Measurements from ENCODE around the gene SGPP2. TPM values are rescaled to one million over a fixed set of nuclear protein-coding genes. Genes with fewer than 3 reads are reported as not detected.

SGPP2 gene
- total and polyA plus RNA-seq, 8 donors = 0.80 to 10.4 (median 3.6) TPM

GRCh38 chr2:222459983-222460382 lies 35.6 kb downstream of the SGPP2 start:
- TF ChIP-seq, protein P1, sequence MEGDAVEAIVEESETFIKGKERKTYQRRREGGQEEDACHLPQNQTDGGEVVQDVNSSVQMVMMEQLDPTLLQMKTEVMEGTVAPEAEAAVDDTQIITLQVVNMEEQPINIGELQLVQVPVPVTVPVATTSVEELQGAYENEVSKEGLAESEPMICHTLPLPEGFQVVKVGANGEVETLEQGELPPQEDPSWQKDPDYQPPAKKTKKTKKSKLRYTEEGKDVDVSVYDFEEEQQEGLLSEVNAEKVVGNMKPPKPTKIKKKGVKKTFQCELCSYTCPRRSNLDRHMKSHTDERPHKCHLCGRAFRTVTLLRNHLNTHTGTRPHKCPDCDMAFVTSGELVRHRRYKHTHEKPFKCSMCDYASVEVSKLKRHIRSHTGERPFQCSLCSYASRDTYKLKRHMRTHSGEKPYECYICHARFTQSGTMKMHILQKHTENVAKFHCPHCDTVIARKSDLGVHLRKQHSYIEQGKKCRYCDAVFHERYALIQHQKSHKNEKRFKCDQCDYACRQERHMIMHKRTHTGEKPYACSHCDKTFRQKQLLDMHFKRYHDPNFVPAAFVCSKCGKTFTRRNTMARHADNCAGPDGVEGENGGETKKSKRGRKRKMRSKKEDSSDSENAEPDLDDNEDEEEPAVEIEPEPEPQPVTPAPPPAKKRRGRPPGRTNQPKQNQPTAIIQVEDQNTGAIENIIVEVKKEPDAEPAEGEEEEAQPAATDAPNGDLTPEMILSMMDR (IDR thresholded peaks at IDR 0.05) = no peak
- Histone ChIP-seq H3K4me1 (no peaks in the 10 kb centered on the region), H3K36me3 (no peaks in the 10 kb centered on the region), H3K27ac (no peak overlapping the region), H3K9me3 (no peaks in the 10 kb centered on the region), H3K4me3 (no peak overlapping the region), H3K27me3 (no peaks in the 10 kb centered on the region)
- 82 to 89% methylated on average over 10 of the region's 10 CpGs for WGBS, 2 donors
- no peak for DNase-seq
- intact Hi-C loops (cut with DNase I) = no loop called here
- ATAC-seq = no peak
- FAIRE-seq = no peak

- Histone ChIP-seq H3K27ac (no peak overlapping the region), H3K36me3 (no peaks in the 10 kb centered on the region), H3K4me1 (no peaks in the 10 kb centered on the region), H3K9me3 (no peaks in the 10 kb centered on the region), H3K27me3 (no peaks in the 10 kb centered on the region), H3K4me3 (no peak overlapping the region)
- FAIRE-seq (no peak), DNase-seq (no peak), ATAC-seq (no peak)
- 57 to 65% methylated on average over 3 of the region's 3 CpGs for WGBS, 2 donors
- intact Hi-C loops (cut with DNase I) = no loop called here
- TF ChIP-seq, protein P1 (IDR thresholded peaks at IDR 0.05) = no peak
Measured at GRCh38 chr2:222465746-222466145, 41.4 kb downstream of the SGPP2 start.

- no peak overlapping the region for H3K4me3 ChIP-seq
- peak in 2 of 6 donors; percentile 31 to 62 for DNase-seq
- TF ChIP-seq, protein P1 (IDR thresholded peaks at IDR 0.05) = no peak
- 57 to 66% methylated on average over 4 of the region's 4 CpGs for WGBS, 2 donors
- no peak for ATAC-seq
- H3K4me1 ChIP-seq = no peaks in the 10 kb centered on the region
- FAIRE-seq = no peak
- H3K27me3 ChIP-seq = no peaks in the 10 kb centered on the region
- no peaks in the 10 kb centered on the region for H3K36me3 ChIP-seq
- H3K9me3 ChIP-seq = no peaks in the 10 kb centered on the region
- intact Hi-C loops (cut with DNase I) = no loop called here
- H3K27ac ChIP-seq = no peak overlapping the region
Measured at GRCh38 chr2:222468346-222468745, 44.0 kb downstream of the SGPP2 start.

DNA sequence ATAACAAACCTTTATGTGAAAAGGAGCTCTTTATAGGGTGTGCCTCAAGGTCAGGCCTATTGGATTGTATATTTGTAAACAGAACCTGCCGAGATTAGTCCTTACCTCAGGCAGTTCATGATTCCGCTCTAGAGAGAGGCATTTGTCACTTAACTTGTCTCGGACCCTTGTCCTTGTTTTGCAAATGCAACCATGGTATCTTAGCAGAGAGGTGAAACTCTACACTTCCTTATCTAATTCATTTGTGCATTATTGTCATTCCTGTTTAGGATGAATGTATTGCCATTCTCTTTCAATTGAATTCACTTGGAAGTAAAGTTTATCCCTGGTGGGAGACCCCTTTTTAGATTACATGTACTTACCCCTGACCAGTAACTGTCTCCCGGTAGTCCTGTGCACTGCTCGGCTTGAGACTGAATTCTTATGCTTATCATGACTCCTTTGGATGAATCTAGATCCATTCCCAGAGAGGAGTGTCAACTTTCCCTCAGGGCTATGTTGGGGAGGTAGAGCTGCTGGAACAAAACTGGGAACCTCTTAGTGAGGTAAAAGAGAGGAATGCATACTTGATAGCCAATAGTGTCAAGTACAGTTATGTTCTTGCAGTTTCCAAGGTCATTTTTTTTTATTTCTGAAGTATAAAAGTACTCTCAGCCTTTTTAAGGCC lies 46.6 kb downstream of the SGPP2 start:
- Histone ChIP-seq H3K4me1 (no peaks in the 10 kb centered on the region), H3K4me3 (no peak overlapping the region), H3K27ac (no peak overlapping the region), H3K9me3 (no peaks in the 10 kb centered on the region), H3K27me3 (no peaks in the 10 kb centered on the region), H3K36me3 (no peaks in the 10 kb centered on the region)
- DNase-seq = no peak
- no peak for ATAC-seq
- intact Hi-C loops (cut with DNase I) = no loop called here
- TF ChIP-seq, protein P1 (IDR thresholded peaks at IDR 0.05) = no peak
- 57 to 62% methylated on average over 5 of the region's 5 CpGs for WGBS, 2 donors
- FAIRE-seq = no peak

DNA sequence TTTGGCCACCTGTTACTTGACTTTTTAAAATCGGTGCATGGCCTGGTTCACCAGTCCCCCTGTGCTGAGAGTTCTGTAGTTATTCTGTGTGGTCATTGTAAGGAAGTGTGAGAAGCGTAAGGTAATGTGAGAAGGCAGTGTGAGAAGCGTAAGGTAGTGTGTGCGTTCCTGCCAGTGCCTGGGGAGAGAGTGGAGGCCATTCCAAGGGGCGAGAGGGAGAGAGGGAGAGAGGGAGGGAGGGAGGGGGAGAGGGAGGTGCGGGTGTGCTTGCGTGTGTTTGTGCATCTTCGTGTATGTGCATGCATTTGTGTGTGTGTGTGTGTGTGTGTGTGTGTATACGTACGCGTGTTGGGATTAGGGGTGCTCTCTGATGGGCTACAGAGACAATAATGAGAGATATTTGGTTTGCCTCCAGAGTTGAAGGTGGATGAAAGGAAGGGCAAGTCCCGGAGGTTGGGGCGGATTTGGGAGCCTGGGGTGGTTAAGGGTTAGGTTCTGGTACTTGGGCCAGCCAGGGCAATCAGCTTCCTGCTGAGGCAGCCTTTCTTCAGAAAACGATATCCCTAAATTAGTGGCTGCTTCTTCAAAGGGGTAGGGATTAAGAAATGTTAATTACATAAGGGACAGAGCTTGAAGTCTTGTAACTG lies 53.7 kb downstream of the SGPP2 start:
- no peak overlapping the region for H3K4me3 ChIP-seq
- no peaks in the 10 kb centered on the region for H3K9me3 ChIP-seq
- FAIRE-seq (no peak), ATAC-seq (no peak), DNase-seq (no peak)
- H3K27ac ChIP-seq = no peak overlapping the region
- TF ChIP-seq, protein P1 (IDR thresholded peaks at IDR 0.05) = no peak
- no peaks in the 10 kb centered on the region for H3K27me3 ChIP-seq
- 68 to 70% methylated on average over 13 to 14 of the region's 14 CpGs for WGBS, 2 donors
- intact Hi-C loops (cut with DNase I) = no loop called here
- no peaks in the 10 kb centered on the region for H3K4me1 ChIP-seq
- no peaks in the 10 kb centered on the region for H3K36me3 ChIP-seq

Measured in pancreas (tissue), 10 donors.